Mesothelial cell of epicardium (in vitro differentiated cells): ENCODE results near the gene YAP1. TPM values are rescaled to one million over a fixed set of nuclear protein-coding genes. Genes with fewer than 3 reads are reported as not detected.

ENCODE experiments used
- DNase-seq, 2 experiments: peaks; one replicate each; pipeline ENCODE4 v3.0.0; 2021; ENCODE audit warnings: low spot score in 2 of 2; ENCODE audit not compliant: unreplicated experiment in 2 of 2
- H3K27ac Mint-ChIP-seq: 2 replicates; pipeline ENCODE4 v1.8.0; 2021; ENCODE audit warnings: mixed read lengths
- H3K27me3 Mint-ChIP-seq: 2 replicates; pipeline ENCODE4 v1.8.0; 2021; ENCODE audit warnings: low read depth, mixed read lengths
- H3K36me3 Mint-ChIP-seq: 2 replicates; pipeline ENCODE4 v1.8.0; 2021; ENCODE audit warnings: mixed read lengths
- H3K4me1 Mint-ChIP-seq: 2 replicates; pipeline ENCODE4 v1.8.0; 2021; ENCODE audit warnings: mixed read lengths
- H3K4me3 Mint-ChIP-seq: 2 replicates; pipeline ENCODE4 v1.8.0; 2021; ENCODE audit warnings: mild to moderate bottlenecking, moderate library complexity, mixed read lengths
- H3K9me3 Mint-ChIP-seq: 2 replicates; pipeline ENCODE4 v1.8.0; 2021; ENCODE audit warnings: mixed read lengths
- total RNA-seq: library from RNA; stranded (reverse); gene quantifications from 3 replicates; pipeline ENCODE4 v1.2.1, GENCODE V29; 2021
- TF ChIP-seq, protein P1 (sequence below): fragments of 200-600 bp; sonication (generic); IDR thresholded peaks from one replicate; pipeline ENCODE4 v1.5.0; 2021; ENCODE audit warnings: antibody characterized with exemption; ENCODE audit not compliant: unreplicated experiment

Gene YAP1
- total RNA-seq, 1 donor from 2014 or later, result 194 TPM

DNA sequence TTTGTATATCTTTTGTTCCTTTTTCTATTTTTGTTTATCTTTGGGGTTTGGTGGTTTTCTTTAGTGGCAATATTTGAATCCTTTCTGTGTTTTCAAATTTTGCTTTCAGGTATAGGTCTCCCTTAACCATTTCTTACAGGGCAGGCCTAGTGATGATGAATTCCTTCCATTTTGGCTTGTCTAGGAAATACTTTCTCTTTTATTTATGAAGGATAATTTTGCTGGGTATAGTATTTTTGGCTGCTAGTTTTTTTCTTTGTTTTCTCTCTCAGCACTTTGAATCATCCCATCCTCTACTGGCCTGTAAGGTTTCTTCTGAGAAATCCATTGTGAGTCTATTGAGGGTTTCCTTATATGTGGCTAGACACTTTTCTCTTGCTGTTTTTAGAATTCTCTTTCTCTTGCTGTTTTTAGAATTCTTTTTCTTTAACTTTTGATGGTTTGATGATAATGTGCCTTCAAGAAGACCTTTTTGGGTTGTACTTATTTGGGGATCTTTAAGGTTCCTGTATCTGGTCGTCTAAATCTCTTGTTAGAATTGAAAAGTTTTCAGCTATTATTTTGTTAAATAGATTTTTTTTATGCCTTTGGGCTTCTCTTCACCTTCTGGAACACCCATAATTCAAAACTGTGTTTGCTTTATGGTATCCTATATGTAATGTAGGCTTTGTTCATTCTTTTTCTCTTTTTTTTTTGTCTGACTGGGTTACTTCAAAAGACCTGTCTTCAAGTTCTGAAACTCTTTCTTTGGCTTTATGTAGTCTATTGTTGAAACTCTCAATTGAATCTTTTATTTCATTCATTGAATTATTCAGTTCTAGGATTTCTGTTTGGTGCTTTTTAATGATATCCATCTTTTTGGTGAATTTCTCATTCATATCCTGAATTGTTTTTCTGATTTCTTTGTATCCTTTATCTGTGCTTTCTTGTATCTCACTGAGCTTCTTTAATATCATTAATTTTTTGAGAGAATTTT, 38.5 kb upstream of the YAP1 start:
- TF ChIP-seq, protein P1, sequence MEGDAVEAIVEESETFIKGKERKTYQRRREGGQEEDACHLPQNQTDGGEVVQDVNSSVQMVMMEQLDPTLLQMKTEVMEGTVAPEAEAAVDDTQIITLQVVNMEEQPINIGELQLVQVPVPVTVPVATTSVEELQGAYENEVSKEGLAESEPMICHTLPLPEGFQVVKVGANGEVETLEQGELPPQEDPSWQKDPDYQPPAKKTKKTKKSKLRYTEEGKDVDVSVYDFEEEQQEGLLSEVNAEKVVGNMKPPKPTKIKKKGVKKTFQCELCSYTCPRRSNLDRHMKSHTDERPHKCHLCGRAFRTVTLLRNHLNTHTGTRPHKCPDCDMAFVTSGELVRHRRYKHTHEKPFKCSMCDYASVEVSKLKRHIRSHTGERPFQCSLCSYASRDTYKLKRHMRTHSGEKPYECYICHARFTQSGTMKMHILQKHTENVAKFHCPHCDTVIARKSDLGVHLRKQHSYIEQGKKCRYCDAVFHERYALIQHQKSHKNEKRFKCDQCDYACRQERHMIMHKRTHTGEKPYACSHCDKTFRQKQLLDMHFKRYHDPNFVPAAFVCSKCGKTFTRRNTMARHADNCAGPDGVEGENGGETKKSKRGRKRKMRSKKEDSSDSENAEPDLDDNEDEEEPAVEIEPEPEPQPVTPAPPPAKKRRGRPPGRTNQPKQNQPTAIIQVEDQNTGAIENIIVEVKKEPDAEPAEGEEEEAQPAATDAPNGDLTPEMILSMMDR, result no peak
- peaks cover under 1% of the 10 kb centered on the region for H3K4me1 Mint-ChIP-seq
- no peak overlapping the region for H3K27ac Mint-ChIP-seq
- no peaks in the 10 kb centered on the region for H3K27me3 Mint-ChIP-seq
- no peak for DNase-seq
- H3K4me3 Mint-ChIP-seq, result no peak overlapping the region
- peaks cover 21% of the 10 kb centered on the region for H3K36me3 Mint-ChIP-seq
- peaks cover 30% of the 10 kb centered on the region for H3K9me3 Mint-ChIP-seq

DNA sequence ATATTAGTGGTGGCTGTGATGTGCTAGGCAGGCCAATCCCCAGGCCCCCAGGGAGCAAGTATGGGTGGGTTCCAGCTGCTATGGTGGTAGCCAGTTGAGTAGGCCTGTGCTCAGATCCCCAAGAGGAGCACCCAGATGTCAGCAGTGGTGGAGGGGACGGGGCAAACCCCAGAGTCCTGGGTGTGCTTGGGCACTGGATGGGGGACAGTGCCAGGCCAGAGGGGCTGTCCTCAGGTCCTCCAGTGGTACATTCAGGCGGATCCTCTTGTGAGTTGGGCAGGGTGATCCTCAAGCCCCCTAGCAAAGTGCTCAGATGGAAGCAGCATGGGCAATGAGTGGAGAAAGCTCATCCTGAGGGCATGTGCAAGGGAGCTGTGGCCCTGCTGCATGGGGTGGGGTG, 37.0 kb upstream of the YAP1 start:
- H3K27me3 Mint-ChIP-seq, result no peaks in the 10 kb centered on the region
- TF ChIP-seq, protein P1, result no peak
- no peak overlapping the region for H3K4me3 Mint-ChIP-seq
- H3K36me3 Mint-ChIP-seq, result peaks cover 21% of the 10 kb centered on the region
- peaks cover 30% of the 10 kb centered on the region for H3K9me3 Mint-ChIP-seq
- H3K4me1 Mint-ChIP-seq, result peaks cover 3% of the 10 kb centered on the region
- DNase-seq, result no peak
- no peak overlapping the region for H3K27ac Mint-ChIP-seq

DNA sequence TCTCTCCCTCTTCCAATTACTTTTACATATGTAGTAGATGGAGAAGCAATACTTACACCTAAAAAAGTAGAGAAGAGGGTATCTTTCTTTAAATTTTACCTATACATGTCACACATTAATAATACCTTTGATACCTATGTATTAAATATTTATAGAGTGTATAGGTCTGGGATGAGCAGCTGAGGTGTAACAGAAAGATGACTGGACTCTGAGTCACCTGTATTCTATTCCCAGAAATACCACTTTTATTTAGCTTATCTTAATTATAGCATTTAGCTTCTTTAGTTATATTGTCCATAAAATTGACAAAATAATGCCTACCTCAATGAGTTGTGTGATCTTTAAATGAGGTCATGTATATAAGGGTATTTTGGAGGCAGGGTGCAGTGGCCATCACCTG, 30.6 kb upstream of the YAP1 start:
- no peaks in the 10 kb centered on the region for H3K9me3 Mint-ChIP-seq
- TF ChIP-seq, protein P1, result no peak
- no peaks in the 10 kb centered on the region for H3K36me3 Mint-ChIP-seq
- no peak overlapping the region for H3K27ac Mint-ChIP-seq
- no peak for DNase-seq
- H3K4me1 Mint-ChIP-seq, result peaks cover 3% of the 10 kb centered on the region
- H3K27me3 Mint-ChIP-seq, result no peaks in the 10 kb centered on the region
- no peak overlapping the region for H3K4me3 Mint-ChIP-seq

DNA sequence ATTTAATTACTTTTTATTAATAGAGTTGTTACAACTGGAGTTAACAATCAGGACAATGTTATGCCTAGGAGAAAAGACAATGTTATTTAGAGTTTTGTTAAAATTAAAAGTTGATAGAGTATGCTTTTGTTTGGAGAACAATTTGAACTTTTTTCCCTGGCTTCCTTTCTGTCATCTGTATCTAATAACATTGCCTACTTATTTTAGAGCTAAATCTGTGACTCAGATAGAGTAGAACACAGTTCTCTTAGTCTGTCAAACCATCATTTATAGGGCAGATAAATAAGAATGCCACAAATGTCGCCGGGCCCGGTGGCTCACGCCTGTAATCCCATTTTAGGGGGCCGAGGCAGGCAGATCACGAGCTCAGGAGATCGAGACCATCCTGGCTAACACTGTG, 28.9 kb upstream of the YAP1 start:
- DNase-seq, result no peak
- no peak overlapping the region for H3K4me3 Mint-ChIP-seq
- H3K27me3 Mint-ChIP-seq, result no peaks in the 10 kb centered on the region
- H3K36me3 Mint-ChIP-seq, result no peaks in the 10 kb centered on the region
- peaks cover 3% of the 10 kb centered on the region for H3K4me1 Mint-ChIP-seq
- no peak overlapping the region for H3K27ac Mint-ChIP-seq
- H3K9me3 Mint-ChIP-seq, result no peaks in the 10 kb centered on the region
- TF ChIP-seq, protein P1, result no peak

DNA sequence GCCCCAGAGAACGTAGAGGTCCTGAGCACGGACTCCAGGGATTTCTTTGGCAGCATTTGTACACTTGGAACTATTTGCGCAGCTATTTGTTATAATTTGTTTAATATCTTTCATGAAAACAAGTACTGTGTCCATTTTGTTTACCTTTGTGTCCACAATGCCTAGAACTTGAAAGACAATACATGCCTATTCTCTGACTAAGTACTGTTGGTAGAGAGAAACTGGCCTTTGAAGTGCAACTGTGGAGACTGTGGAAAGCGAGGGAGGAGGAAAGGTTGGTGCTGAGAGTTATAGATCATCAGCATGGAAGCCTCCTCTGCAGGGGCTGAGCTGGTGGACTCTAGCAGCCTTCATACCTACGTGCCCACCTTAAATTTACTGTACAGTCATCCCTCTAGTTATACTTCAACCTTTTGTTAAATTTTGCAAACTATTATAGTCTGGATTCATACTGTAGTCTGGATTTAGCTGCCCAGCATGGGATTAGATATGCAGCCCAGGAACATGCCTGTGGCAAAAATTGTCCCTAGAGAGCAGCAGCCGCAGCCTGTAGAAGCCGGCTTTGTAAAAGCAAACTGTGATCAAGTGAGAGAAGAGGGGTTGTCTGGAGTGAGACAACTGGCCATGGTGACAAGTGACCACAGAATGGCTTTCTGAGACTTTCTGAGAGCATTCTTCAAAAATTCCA, 24.2 kb upstream of the YAP1 start:
- TF ChIP-seq, protein P1, result no peak
- Mint-ChIP-seq H3K27me3 (no peaks in the 10 kb centered on the region), H3K36me3 (no peaks in the 10 kb centered on the region)

More for the DNA sequence above, 24.2 kb upstream of the YAP1 start:
- DNase-seq, result no peak
- no peak overlapping the region for H3K27ac Mint-ChIP-seq
- H3K4me1 Mint-ChIP-seq, result no peaks in the 10 kb centered on the region
- H3K4me3 Mint-ChIP-seq, result no peak overlapping the region
- H3K9me3 Mint-ChIP-seq, result no peaks in the 10 kb centered on the region
